RCC 7860 (cell line): ENCODE data around the gene SH3TC2.

ENCODE experiments used
- DNase-seq: peaks from one replicate; pipeline ENCODE4 v3.0.0-alpha.2; 2015; ENCODE audit warnings: low spot score
- FAIRE-seq: peaks from 2 replicates; lab custom pipeline; 2012; peaks lifted over from hg19 to GRCh38; lab: Jason Lieb, UNC

Gene SH3TC2

GRCh38 chr5:149061341-149061740 is 1.5 kb downstream of the SH3TC2 start:
- DNase-seq (no peak), FAIRE-seq (no peak)

- FAIRE-seq (no peak), DNase-seq (no peak)
Measured at GRCh38 chr5:149060325-149060724, 2.5 kb downstream of the SH3TC2 start.

- DNase-seq (no peak), FAIRE-seq (peak; percentile 64)
Measured at GRCh38 chr5:149056616-149057165, 6.2 kb downstream of the SH3TC2 start.

GRCh38 chr5:149054416-149054815 is 8.4 kb downstream of the SH3TC2 start:
- FAIRE-seq (no peak), DNase-seq (no peak)

GRCh38 chr5:149053072-149053695 is 9.7 kb downstream of the SH3TC2 start:
- DNase-seq (no peak), FAIRE-seq (peak; percentile 77)

GRCh38 chr5:149049371-149049781 is 13.5 kb downstream of the SH3TC2 start:
- DNase-seq (peak; percentile 78), FAIRE-seq (peak; percentile 92)

- FAIRE-seq (peak; percentile 72), DNase-seq (no peak)
Measured at GRCh38 chr5:149048811-149049210, 14.1 kb downstream of the SH3TC2 start.

- FAIRE-seq (no peak), DNase-seq (no peak)
Measured at GRCh38 chr5:149047462-149047861, 15.4 kb downstream of the SH3TC2 start.

GRCh38 chr5:149046196-149046829 is 16.5 kb downstream of the SH3TC2 start:
- FAIRE-seq: peak; percentile 46
- no peak for DNase-seq

- DNase-seq (no peak), FAIRE-seq (no peak)
Measured at GRCh38 chr5:149045089-149045460, 17.8 kb downstream of the SH3TC2 start.

- DNase-seq: no peak
- no peak for FAIRE-seq
Measured at GRCh38 chr5:149044453-149045088, 18.3 kb downstream of the SH3TC2 start.

- DNase-seq (no peak), FAIRE-seq (no peak)
Measured at GRCh38 chr5:149043641-149044040, 19.2 kb downstream of the SH3TC2 start.

- FAIRE-seq: no peak
- DNase-seq: no peak
Measured at GRCh38 chr5:149042865-149043264, 20.0 kb downstream of the SH3TC2 start.

- no peak for DNase-seq
- FAIRE-seq: no peak
Measured at GRCh38 chr5:149041242-149041641, 21.6 kb downstream of the SH3TC2 start.

- DNase-seq (no peak), FAIRE-seq (no peak)
Measured at GRCh38 chr5:149040421-149040820, 22.4 kb downstream of the SH3TC2 start.

- FAIRE-seq (no peak), DNase-seq (no peak)
Measured at GRCh38 chr5:149039506-149039905, 23.4 kb downstream of the SH3TC2 start.

- DNase-seq (no peak), FAIRE-seq (peak; percentile 77)
Measured at GRCh38 chr5:149038336-149039080, 24.4 kb downstream of the SH3TC2 start.

GRCh38 chr5:149037817-149038216 is 25.0 kb downstream of the SH3TC2 start:
- FAIRE-seq: no peak
- no peak for DNase-seq

- DNase-seq (no peak), FAIRE-seq (no peak)
Measured at GRCh38 chr5:149036970-149037369, 25.9 kb downstream of the SH3TC2 start.

- DNase-seq: no peak
- no peak for FAIRE-seq
Measured at GRCh38 chr5:149036168-149036567, 26.7 kb downstream of the SH3TC2 start.

GRCh38 chr5:149035372-149035790 is 27.5 kb downstream of the SH3TC2 start:
- DNase-seq (peak; percentile 66), FAIRE-seq (peak; percentile 78)
